Measurements from ENCODE around the gene RPS19BP1.

RPS19BP1 gene, protein sequence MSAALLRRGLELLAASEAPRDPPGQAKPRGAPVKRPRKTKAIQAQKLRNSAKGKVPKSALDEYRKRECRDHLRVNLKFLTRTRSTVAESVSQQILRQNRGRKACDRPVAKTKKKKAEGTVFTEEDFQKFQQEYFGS

DNA sequence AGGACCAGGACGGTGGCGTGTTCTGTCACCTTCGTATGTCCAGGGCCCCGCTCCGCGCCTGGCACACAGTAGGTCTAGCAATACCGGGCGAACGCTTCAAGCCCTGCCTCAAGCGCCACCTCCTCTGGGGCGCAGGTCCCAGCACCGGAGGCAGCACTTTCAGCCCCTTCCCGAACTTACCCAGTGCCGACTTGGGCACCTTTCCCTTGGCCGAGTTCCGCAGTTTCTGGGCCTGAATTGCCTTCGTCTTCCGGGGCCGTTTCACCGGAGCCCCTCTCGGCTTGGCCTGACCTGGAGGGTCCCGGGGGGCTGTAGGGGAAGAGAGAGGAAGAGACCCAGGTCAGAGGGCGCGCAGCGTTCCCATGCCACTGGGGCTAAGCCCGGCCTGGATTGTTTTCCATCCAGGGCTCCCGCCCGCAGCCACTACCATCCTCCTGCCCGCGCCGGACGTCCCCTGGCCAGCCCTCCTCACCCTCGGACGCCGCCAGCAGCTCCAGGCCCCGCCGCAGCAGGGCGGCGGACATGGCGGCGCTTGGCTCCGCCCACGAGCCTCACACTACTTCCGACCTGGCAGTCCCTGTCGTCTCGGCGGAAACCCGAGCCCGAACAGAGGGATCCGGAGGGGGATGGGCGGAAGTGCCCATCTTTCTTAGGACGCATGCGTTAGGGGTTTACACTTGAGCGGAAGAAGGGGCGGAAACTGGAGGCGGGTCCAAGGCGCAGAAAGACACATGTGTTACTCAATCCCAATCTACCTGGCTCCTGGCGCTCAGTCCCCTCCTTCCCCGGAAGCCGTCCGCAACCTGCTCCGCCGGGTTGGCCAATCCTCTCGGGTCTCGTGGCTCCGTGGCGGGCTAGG is at the start of gene RPS19BP1:
TSS of gene RPS19BP1 (minus strand) at position 534 of the 859 bp plus-strand sequence. CDS start at position 524, 10 bp downstream.
- TF ChIP-seq, protein P1, sequence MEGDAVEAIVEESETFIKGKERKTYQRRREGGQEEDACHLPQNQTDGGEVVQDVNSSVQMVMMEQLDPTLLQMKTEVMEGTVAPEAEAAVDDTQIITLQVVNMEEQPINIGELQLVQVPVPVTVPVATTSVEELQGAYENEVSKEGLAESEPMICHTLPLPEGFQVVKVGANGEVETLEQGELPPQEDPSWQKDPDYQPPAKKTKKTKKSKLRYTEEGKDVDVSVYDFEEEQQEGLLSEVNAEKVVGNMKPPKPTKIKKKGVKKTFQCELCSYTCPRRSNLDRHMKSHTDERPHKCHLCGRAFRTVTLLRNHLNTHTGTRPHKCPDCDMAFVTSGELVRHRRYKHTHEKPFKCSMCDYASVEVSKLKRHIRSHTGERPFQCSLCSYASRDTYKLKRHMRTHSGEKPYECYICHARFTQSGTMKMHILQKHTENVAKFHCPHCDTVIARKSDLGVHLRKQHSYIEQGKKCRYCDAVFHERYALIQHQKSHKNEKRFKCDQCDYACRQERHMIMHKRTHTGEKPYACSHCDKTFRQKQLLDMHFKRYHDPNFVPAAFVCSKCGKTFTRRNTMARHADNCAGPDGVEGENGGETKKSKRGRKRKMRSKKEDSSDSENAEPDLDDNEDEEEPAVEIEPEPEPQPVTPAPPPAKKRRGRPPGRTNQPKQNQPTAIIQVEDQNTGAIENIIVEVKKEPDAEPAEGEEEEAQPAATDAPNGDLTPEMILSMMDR (IDR thresholded peaks at IDR 0.05; ENCODE audit: low read depth, low read length), result no peak
- peak within 1 kb of the TSS; percentile 76 for H3K4me3 ChIP-seq (ENCODE audit: low read depth, low read length)
- peak; percentile 100 for DNase-seq (ENCODE audit: low read depth, low spot score)
- in situ Hi-C loops (cut with HindIII; ENCODE audit: low sequenced_read_pairs), result no loop called here

DNA sequence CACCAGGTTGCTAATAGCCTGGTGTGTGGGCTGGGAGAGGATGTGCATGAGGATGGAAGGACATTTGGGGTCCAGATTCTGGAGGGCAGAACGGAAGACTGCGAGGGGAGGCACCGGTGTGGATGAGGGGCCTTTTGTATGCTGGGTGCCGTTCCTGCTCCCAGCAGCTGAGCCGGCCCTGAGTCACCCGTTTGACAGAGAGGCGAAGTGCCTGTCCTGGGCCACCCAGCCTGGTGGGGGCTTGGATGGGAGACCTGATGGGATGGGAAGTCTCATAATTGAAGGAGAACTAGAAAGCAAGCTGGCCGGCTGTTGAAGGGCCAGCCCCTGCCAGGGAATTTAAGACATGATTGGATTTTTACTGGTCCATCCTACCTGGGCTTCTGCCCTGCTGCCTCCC is 48.8 kb upstream of the RPS19BP1 start:
- DNase-seq (ENCODE audit: low read depth, low spot score), result no peak
- no peak overlapping the region for H3K4me3 ChIP-seq (ENCODE audit: low read depth, low read length)
- TF ChIP-seq, protein P1 (IDR thresholded peaks at IDR 0.05; ENCODE audit: low read depth, low read length), result no peak
- in situ Hi-C loops (cut with HindIII; ENCODE audit: low sequenced_read_pairs), result no loop called here

DNA sequence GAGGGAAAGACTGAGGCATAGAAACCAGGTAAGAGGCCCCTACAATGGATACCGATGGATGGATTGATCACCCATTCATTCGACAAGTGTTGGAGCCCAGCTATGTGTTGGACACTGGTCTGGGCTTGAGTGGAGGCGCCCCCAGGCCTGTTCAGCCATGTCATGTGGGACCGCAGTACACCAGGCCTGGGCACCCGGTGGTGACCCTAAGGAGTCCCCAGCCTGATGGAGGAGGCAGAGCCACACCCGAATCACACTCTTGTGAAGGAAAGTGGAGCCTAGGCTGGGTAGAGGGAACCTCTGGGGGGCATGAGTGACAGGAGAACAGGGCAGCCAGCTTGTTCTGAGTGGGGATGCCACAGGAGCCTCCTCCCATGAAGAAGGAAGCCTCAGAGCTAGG is 48.2 kb upstream of the RPS19BP1 start:
- TF ChIP-seq, protein P1 (IDR thresholded peaks at IDR 0.05; ENCODE audit: low read depth, low read length), result no peak
- in situ Hi-C loops (cut with HindIII; ENCODE audit: low sequenced_read_pairs), result no loop called here

DNA sequence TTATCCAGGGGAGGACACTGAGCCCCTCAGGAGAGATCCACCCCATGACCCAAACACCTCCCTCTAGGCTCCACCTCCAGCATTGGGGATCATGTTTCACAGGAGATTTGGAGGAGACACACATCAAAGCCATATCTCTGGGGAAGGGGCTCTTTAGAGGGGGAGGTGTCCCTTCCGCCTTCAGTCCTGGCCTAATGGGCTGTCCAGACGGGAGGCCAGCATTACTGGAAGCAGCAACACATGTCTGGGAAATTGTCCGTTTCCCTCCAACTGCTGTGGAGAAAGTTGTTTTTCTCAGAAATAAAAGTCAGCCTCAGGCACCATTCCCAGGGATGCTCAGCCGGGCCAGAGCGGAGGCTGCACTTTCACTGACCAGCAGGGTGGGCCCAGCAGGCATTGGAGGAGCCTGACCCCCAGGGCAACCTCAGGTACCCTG is 47.5 kb upstream of the RPS19BP1 start:
- TF ChIP-seq, protein P1 (IDR thresholded peaks at IDR 0.05; ENCODE audit: low read depth, low read length), result no peak
- H3K4me3 ChIP-seq (ENCODE audit: low read depth, low read length), result no peak overlapping the region
- in situ Hi-C loops (cut with HindIII; ENCODE audit: low sequenced_read_pairs), result no loop called here
- no peak for DNase-seq (ENCODE audit: low read depth, low spot score)

More for the DNA sequence above, 48.2 kb upstream of the RPS19BP1 start:
- H3K4me3 ChIP-seq (ENCODE audit: low read depth, low read length), result no peak overlapping the region
- no peak for DNase-seq (ENCODE audit: low read depth, low spot score)

DNA sequence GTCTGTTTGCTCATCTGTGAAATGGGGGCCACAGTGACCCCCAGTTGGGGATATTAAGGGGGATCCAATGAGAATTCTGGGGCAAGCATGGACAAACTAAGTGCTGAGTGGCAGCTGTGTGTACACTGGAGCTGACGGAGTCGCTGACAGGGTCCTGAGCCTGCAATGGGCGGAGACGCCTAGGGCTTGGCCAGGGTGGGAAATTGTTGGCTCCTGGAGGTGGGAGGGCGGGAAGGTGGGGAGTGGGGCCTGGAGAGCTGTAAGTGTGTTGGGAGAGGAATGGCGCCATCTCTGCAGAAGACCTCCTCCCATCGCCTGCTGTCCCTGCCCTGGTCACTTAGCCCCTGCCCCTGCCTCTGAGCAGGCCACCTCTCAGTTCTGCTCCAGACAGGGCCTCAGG is 45.4 kb upstream of the RPS19BP1 start:
- no peak for DNase-seq (ENCODE audit: low read depth, low spot score)
- TF ChIP-seq, protein P1 (IDR thresholded peaks at IDR 0.05; ENCODE audit: low read depth, low read length), result no peak
- in situ Hi-C loops (cut with HindIII; ENCODE audit: low sequenced_read_pairs), result no loop called here
- no peak overlapping the region for H3K4me3 ChIP-seq (ENCODE audit: low read depth, low read length)

DNA sequence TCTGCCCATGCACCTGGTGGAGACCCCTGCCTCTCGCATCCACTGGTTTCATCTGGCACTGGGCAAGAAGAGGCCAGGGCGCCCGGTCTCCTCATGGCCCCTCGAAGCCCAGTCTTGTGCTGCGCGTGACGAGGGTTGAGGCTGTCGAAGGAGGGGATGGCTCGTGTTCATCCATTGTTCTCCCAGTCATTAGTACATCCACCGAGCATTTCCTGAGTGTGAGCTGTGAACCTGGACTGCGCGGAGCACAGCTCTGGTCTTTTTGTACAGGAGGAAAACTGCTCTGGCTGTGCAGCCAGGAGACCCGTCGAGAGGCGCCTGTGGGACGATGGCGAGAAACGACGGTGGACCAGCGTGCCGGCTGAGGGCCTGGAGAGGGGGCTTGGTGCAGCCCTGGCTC is 44.8 kb upstream of the RPS19BP1 start:
- no peak overlapping the region for H3K4me3 ChIP-seq (ENCODE audit: low read depth, low read length)
- in situ Hi-C loops (cut with HindIII; ENCODE audit: low sequenced_read_pairs), result no loop called here
- TF ChIP-seq, protein P1 (IDR thresholded peaks at IDR 0.05; ENCODE audit: low read depth, low read length), result no peak
- DNase-seq (ENCODE audit: low read depth, low spot score), result no peak

Data from astrocyte of the spinal cord (primary cell).